Stomach (tissue), 4 donors: ENCODE data around the gene KCTD14.
"Not testable (repeated sequence)": the region's sequence is repeated elsewhere in the genome, so short reads cannot be mapped to it uniquely, and the experiment has no call there.

Experiments
- POLR2A ChIP-seq, 4 donors: fragments of 450-650 bp; IDR thresholded peaks; one replicate each; pipeline ENCODE4 v1.6.1; 2016; ENCODE audit warnings: antibody characterized with exemption in 4 of 4, control low read depth in 2 of 4, mild to moderate bottlenecking in 1 of 4, moderate library complexity in 1 of 4
- POLR2AphosphoS5 ChIP-seq, 3 donors: sonication (generic); formaldehyde crosslinking; IDR thresholded peaks; one replicate each; pipeline ENCODE4 v1.6.1; 2016; ENCODE audit warnings: antibody characterized with exemption in 3 of 3
- TF ChIP-seq, protein P1 (sequence below), 7 experiments: fragments of 450-650 bp in 4 of 7; fragments of 200-600 bp in 3 of 7; sonication (generic) in 3 of 7; IDR thresholded peaks; one replicate each; pipeline ENCODE4 v1.5.1; 2016 to 2019; ENCODE audit warnings: antibody characterized with exemption in 7 of 7, control low read depth in 2 of 7, mild to moderate bottlenecking in 1 of 7

DNA sequence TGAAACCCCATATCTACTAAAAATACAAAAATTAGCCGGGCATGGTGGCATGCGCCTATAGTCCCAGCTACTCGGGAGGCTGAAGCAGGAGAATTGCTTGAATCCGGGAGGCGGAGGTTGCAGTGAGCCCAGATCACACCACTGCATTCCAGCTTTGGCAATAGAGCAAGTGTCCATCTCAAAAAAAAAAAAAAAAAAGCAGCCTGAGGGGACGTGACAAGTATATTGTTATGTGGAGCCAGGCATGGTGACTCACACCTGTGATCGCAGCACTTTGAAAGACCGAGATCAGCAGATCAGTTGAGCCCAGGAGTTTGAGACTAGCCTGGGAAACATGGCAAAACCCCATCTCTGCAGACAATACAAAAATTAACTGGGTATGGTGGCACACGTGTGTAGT lies 5.3 kb upstream of the KCTD14 start:
- TF ChIP-seq, protein P1, sequence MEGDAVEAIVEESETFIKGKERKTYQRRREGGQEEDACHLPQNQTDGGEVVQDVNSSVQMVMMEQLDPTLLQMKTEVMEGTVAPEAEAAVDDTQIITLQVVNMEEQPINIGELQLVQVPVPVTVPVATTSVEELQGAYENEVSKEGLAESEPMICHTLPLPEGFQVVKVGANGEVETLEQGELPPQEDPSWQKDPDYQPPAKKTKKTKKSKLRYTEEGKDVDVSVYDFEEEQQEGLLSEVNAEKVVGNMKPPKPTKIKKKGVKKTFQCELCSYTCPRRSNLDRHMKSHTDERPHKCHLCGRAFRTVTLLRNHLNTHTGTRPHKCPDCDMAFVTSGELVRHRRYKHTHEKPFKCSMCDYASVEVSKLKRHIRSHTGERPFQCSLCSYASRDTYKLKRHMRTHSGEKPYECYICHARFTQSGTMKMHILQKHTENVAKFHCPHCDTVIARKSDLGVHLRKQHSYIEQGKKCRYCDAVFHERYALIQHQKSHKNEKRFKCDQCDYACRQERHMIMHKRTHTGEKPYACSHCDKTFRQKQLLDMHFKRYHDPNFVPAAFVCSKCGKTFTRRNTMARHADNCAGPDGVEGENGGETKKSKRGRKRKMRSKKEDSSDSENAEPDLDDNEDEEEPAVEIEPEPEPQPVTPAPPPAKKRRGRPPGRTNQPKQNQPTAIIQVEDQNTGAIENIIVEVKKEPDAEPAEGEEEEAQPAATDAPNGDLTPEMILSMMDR (IDR thresholded peaks at IDR 0.05) = not testable (repeated sequence)
- not testable (repeated sequence) for TF ChIP-seq POLR2A, POLR2AphosphoS5 (IDR thresholded peaks at IDR 0.05)
